Stomach smooth muscle (tissue), 2 donors: ENCODE data around the gene TYW5.
"Not testable (repeated sequence)": the region's sequence is repeated elsewhere in the genome, so short reads cannot be mapped to it uniquely, and the experiment has no call there.

ENCODE experiments used
- H3K27ac ChIP-seq: one replicate; pipeline ENCODE4 v1.7.0; 2013; ENCODE audit warnings: mild to moderate bottlenecking, low read length, inconsistent platforms
- H3K27me3 ChIP-seq, 2 donors: one replicate each; pipeline ENCODE4 v1.7.0; 2013; ENCODE audit warnings: low read length in 2 of 2; ENCODE audit not compliant: insufficient read depth in 2 of 2, control insufficient read depth in 1 of 2
- H3K36me3 ChIP-seq, 2 donors: one replicate each; pipeline ENCODE4 v1.7.0; 2013; ENCODE audit warnings: low read length in 2 of 2; ENCODE audit not compliant: control insufficient read depth in 2 of 2, insufficient read depth in 2 of 2
- H3K4me1 ChIP-seq: one replicate; pipeline ENCODE4 v1.7.0; 2013; ENCODE audit warnings: low read length; ENCODE audit not compliant: control insufficient read depth, insufficient read depth
- H3K4me3 ChIP-seq, 2 donors: one replicate each; pipeline ENCODE4 v1.7.0; 2013; ENCODE audit warnings: low read length in 2 of 2
- H3K9ac ChIP-seq, 2 donors: one replicate each; pipeline ENCODE4 v1.7.0; 2013; ENCODE audit warnings: low read length in 2 of 2, mild to moderate bottlenecking in 1 of 2
- H3K9me3 ChIP-seq, 2 donors: one replicate each; pipeline ENCODE4 v1.7.0; 2013; ENCODE audit warnings: low read length in 2 of 2; ENCODE audit not compliant: control insufficient read depth in 2 of 2
- donor health status: healthy.
- donor health status: Pancreatic carcinoma.

Gene TYW5

DNA sequence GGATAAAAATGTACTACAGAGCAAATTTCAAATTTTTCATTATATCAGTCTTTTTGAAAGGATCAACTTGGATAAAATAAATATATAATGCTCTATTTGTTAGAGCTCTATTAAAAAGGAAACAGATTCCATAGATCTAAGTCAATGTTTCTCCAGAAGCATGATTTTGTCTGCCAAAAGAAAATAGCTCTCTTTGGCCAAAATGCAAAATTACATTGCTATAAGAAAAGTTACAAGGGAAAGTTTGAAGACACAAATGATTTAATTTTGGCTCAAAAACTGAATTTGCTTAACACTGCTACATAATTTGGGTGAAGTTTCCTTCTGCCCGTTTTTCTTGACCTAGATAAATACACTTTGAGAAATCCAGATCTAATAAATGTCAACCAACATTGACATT is 28.5 kb downstream of the TYW5 start:
- no peaks in the 10 kb centered on the region for H3K27me3 ChIP-seq
- H3K9me3 ChIP-seq = no peaks in the 10 kb centered on the region
- H3K36me3 ChIP-seq = peaks cover 7 to 12% of the 10 kb centered on the region in 2 donors
- no peaks in the 10 kb centered on the region for H3K4me1 ChIP-seq
- no peak overlapping the region for H3K27ac ChIP-seq
- H3K4me3 ChIP-seq = no peak overlapping the region
- no peak overlapping the region for H3K9ac ChIP-seq

GRCh38 chr2:199923924-199924323 is 31.4 kb downstream of the TYW5 start:
- Histone ChIP-seq H3K27ac (no peak overlapping the region), H3K9ac (no peak overlapping the region), H3K9me3 (no peaks in the 10 kb centered on the region), H3K27me3 (no peaks in the 10 kb centered on the region), H3K4me1 (no peaks in the 10 kb centered on the region), H3K4me3 (no peak overlapping the region), H3K36me3 (peaks cover 5 to 8% of the 10 kb centered on the region in 2 donors)

DNA sequence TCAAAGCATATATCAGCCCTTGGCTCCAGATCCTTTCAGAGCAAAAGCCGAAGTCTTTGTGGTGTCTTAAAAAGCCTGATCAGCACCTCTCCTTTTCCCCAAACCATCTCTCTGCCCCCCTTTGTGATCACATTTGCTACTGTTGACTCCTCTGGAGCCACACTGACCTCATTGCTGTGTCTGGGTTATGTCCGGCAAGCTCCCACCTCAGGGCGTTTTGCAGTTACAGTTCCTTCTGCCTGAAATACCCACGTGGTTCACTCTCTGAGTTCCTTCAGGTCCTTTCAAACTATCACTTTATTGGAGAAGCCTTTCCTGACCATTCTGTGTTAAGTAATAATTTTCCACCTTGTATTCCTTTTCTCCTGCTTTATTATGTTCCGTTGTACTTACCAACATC is 32.4 kb downstream of the TYW5 start:
- no peaks in the 10 kb centered on the region for H3K27me3 ChIP-seq
- no peaks in the 10 kb centered on the region for H3K9me3 ChIP-seq
- H3K4me1 ChIP-seq = no peaks in the 10 kb centered on the region
- peaks cover 5 to 10% of the 10 kb centered on the region in 2 donors for H3K36me3 ChIP-seq
- H3K4me3 ChIP-seq = no peak overlapping the region
- no peak overlapping the region for H3K27ac ChIP-seq
- no peak overlapping the region for H3K9ac ChIP-seq

GRCh38 chr2:199916980-199917379 is 38.3 kb downstream of the TYW5 start:
- Histone ChIP-seq H3K27me3 (no peaks in the 10 kb centered on the region), H3K9me3 (no peaks in the 10 kb centered on the region), H3K27ac (no peak overlapping the region), H3K4me1 (peaks cover 8% of the 10 kb centered on the region), H3K9ac (no peak overlapping the region), H3K36me3 (peaks cover 2 to 4% of the 10 kb centered on the region in 2 donors), H3K4me3 (no peak overlapping the region)

DNA sequence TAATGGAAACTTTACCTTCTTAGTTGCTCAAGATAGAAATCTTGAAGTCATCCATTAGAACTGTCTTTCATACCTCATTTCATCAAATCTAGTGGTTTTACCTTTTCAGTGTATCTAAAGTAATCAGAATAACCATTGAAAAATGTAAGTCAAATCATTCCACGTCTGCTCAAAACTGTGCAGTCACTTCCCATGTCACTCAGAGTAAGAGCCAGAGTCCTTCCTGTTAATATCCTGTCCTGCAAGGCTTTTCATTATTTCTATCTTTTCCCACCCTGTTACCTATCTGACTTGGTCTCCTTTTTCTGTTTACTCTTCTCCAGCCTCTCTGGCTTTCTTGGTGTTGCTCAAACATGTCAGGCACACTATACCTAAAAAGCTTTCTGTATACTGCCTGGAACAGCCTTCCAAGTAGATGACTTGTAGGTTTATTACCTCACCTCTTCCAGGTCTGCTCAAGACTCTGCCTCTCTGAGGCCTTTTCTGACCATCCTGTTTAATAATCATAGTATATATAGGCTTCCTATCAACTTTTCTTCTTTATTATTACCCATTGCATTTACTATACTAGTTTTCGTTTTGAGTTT is 40.8 kb downstream of the TYW5 start:
- peaks cover 12% of the 10 kb centered on the region for H3K4me1 ChIP-seq

GRCh38 chr2:199912553-199913114 is 42.7 kb downstream of the TYW5 start:
- Histone ChIP-seq H3K4me3 (peak overlapping the region; percentile 93 to 95), H3K9ac (peak overlapping the region in 1 of 2 donors; percentile 93), H3K4me1 (peaks cover 12% of the 10 kb centered on the region)
- not testable (repeated sequence) for H3K27me3 ChIP-seq, H3K36me3 ChIP-seq, H3K9me3 ChIP-seq, H3K27ac ChIP-seq

More for the DNA sequence above, 40.8 kb downstream of the TYW5 start:
- Histone ChIP-seq H3K36me3 (peaks cover 2 to 4% of the 10 kb centered on the region in 2 donors), H3K4me3 (no peak overlapping the region), H3K27me3 (no peaks in the 10 kb centered on the region), H3K27ac (no peak overlapping the region), H3K9ac (no peak overlapping the region), H3K9me3 (no peaks in the 10 kb centered on the region)

DNA sequence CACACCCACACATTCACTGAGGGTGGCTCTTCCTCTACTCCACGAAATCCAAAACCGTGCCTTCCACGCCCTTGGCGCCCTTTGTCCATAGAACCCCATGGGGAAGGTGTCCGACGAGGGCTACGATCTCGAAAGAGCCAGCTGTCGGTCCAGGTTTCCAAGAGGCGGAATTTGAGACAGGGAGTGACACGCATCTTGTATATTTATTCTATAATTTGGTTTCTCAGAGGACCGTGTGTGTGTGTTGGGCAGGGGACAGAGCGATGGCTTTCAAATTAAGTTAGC is 43.5 kb downstream of the TYW5 start:
- peak overlapping the region; percentile 90 for H3K27ac ChIP-seq
- H3K4me3 ChIP-seq = peak overlapping the region; percentile 93 to 95
- peaks cover 12% of the 10 kb centered on the region for H3K4me1 ChIP-seq
- H3K27me3 ChIP-seq = no peaks in the 10 kb centered on the region
- no peaks in the 10 kb centered on the region for H3K9me3 ChIP-seq
- no peaks in the 10 kb centered on the region for H3K36me3 ChIP-seq
- peak overlapping the region; percentile 93 for H3K9ac ChIP-seq

DNA sequence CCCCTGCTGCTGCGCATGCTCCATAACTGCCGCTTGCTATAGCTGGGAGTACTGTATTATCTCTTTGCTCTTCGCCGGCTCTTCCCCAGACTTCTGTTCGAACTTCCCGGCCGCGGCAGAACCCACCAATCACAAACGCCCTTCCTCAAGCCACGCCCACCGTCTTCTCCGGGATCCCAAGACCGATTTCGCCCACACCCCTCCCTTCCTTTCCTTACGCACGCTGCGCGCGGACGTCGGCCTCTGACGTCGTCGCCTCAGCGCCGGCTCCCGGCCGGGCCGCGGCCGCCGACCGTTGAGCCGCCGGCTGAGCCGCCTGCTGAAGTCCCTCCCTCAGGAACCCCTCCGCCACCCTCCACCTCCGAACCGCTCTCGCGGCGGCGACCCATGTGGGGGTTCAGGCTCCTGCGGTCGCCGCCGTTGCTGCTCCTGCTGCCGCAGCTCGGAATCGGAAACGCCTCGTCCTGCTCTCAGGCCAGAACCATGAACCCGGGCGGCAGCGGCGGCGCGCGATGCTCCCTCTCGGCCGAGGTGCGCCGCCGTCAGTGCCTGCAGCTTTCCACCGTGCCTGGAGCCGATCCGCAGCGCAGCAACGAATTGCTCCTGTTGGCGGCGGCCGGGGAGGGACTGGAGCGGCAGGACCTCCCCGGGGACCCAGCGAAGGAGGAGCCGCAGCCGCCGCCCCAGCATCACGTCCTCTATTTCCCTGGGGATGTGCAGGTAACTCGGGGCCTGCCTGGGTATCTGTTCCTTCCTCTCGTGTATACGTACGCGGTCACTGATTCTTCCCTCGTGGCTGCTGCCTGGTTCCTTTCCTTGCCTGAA is 44.0 kb downstream of the TYW5 start, which contains the start of gene C2orf69:
Gene C2orf69, plus strand, starts transcription at position 242 of the 825 bp plus-strand sequence. Its CDS starts 146 bp downstream, at position 388.
- peak within 1 kb of the TSS; percentile 93 for H3K9ac ChIP-seq
- peak within 1 kb of the TSS; percentile 90 for H3K27ac ChIP-seq
- H3K27me3 ChIP-seq = no peaks in the 10 kb centered on the region
- H3K4me1 ChIP-seq = peaks cover 12% of the 10 kb centered on the region
- H3K9me3 ChIP-seq = no peaks in the 10 kb centered on the region
- no peaks in the 10 kb centered on the region for H3K36me3 ChIP-seq
- H3K4me3 ChIP-seq = peak within 1 kb of the TSS; percentile 93 to 95

- no peaks in the 10 kb centered on the region for H3K9me3 ChIP-seq
- peak overlapping the region; percentile 93 to 95 for H3K4me3 ChIP-seq
- H3K27me3 ChIP-seq = no peaks in the 10 kb centered on the region
- no peak overlapping the region for H3K9ac ChIP-seq
- H3K4me1 ChIP-seq = peaks cover 12% of the 10 kb centered on the region
- no peak overlapping the region for H3K27ac ChIP-seq
- H3K36me3 ChIP-seq = no peaks in the 10 kb centered on the region
These were observed 44.8 kb downstream of the TYW5 start for GRCh38 chr2:199910338-199911051.

DNA sequence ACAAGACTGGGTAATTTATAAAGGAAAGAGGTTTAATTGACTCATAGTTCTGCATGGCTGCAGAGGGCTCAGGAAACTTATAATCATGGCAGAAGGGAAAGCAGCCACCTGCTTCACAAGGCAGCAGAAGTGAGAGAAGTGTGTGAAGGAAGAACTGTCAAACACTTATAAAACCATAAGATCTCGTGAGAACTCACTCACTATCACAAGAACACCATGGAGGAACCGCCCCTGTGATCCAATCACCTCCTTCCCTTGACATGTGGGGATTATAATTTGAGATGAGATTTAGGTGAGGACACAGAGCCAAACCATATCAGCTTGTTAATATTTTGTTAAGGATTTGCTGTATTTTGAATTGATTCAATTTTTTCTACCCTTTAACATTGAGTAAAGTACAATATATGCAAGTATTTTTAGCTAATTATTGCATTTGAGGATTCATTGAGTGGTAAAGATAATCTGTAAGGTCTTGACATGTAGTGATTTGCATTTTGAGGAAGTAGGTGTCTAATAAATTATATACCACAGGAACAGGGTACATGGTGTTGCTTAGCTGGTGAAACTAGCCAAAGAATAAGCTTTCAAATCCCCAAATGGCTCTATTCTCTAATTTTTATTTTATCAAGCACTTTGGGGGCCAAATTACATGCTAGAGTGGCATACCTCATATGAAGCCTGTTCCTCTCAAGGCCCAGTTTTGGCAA is 48.1 kb downstream of the TYW5 start:
- Histone ChIP-seq H3K4me3 (no peak overlapping the region), H3K9me3 (no peaks in the 10 kb centered on the region), H3K4me1 (peaks cover 5% of the 10 kb centered on the region), H3K9ac (no peak overlapping the region), H3K36me3 (no peaks in the 10 kb centered on the region), H3K27ac (no peak overlapping the region), H3K27me3 (no peaks in the 10 kb centered on the region)
